DOHH2 (cell line): ENCODE measurements around the gene CHKB.

Source experiments
- H3F3A ChIP-seq: fragments of 200-600 bp; sonication (generic), shearing (Covaris generic); 2 replicates; pipeline ENCODE4 v1.6.0; 2016; ENCODE audit warnings: antibody characterized with exemption, mild to moderate bottlenecking; ENCODE audit not compliant: control insufficient read depth, insufficient read depth
- H3K27ac ChIP-seq: fragments of 200-600 bp; sonication (generic); 2 replicates; pipeline ENCODE4 v1.5.1; 2014; ENCODE audit warnings: low read depth, mild to moderate bottlenecking, low read length, moderate library complexity
- H3K27me3 ChIP-seq: fragments of 200-600 bp; sonication (generic); 2 replicates; pipeline ENCODE4 v1.6.1; 2014; ENCODE audit warnings: mild to moderate bottlenecking, low read length, mixed read lengths; ENCODE audit not compliant: control insufficient read depth
- H3K36me3 ChIP-seq: fragments of 200-600 bp; sonication (generic); 2 replicates; pipeline ENCODE4 v1.6.1; 2014; ENCODE audit warnings: mild to moderate bottlenecking, low read length, moderate library complexity, mixed read lengths; ENCODE audit not compliant: control insufficient read depth
- H3K4me1 ChIP-seq: fragments of 200-600 bp; sonication (generic); 2 replicates; pipeline ENCODE4 v1.6.1; 2014; ENCODE audit warnings: mild to moderate bottlenecking, low read length, mixed read lengths; ENCODE audit not compliant: control insufficient read depth
- H3K4me2 ChIP-seq: fragments of 200-600 bp; sonication (generic); 2 replicates; pipeline ENCODE4 v1.6.0; 2014; ENCODE audit warnings: mild to moderate bottlenecking, low read length, moderate library complexity
- H3K4me3 ChIP-seq: fragments of 200-600 bp; sonication (generic); 2 replicates; pipeline ENCODE4 v1.5.1; 2014; ENCODE audit warnings: mild to moderate bottlenecking, low read length, mixed read lengths
- H3K79me2 ChIP-seq: fragments of 200-600 bp; sonication (generic); 2 replicates; pipeline ENCODE4 v1.6.1; 2014; ENCODE audit warnings: mild to moderate bottlenecking, low read length, mixed read lengths; ENCODE audit not compliant: control insufficient read depth
- H3K9me2 ChIP-seq: fragments of 200-600 bp; sonication (generic); replicated peaks from 2 replicates; pipeline ENCODE4 v1.6.1; 2014; ENCODE audit warnings: mild to moderate bottlenecking, low read length, mixed read lengths; ENCODE audit not compliant: control insufficient read depth
- H3K9me3 ChIP-seq: fragments of 200-600 bp; sonication (generic); 2 replicates; pipeline ENCODE4 v1.6.1; 2014; ENCODE audit warnings: antibody characterized with exemption, low read length, mixed read lengths; ENCODE audit not compliant: control insufficient read depth, insufficient read depth
- H4K20me1 ChIP-seq: fragments of 200-600 bp; sonication (generic); 2 replicates; pipeline ENCODE4 v1.6.0; 2014; ENCODE audit warnings: low read depth, mild to moderate bottlenecking, antibody characterized with exemption, low read length, moderate library complexity; ENCODE audit not compliant: control insufficient read depth, insufficient read depth
- CTCF ChIP-seq: fragments of 200-600 bp; sonication (generic); IDR thresholded peaks from one replicate; pipeline ENCODE4 v1.5.1; 2014; ENCODE audit warnings: antibody characterized with exemption, mild to moderate bottlenecking, low read depth, low read length; ENCODE audit not compliant: poor library complexity, severe bottlenecking
- EZH2phosphoT487 ChIP-seq: fragments of 200-600 bp; sonication (generic); IDR thresholded peaks from 2 replicates; pipeline ENCODE4 v1.6.1; 2017; ENCODE audit warnings: borderline replicate concordance, mild to moderate bottlenecking, antibody characterized with exemption, low read length, moderate library complexity, mixed read lengths

The CHKB gene

GRCh38 chr22:50627642-50628542 is 45.2 kb upstream of the CHKB start, which contains the start of gene ARSA:
Gene ARSA (minus strand): TSS chr22:50628152. CDS start chr22:50627779, 373 bp downstream.
- H3K36me3 ChIP-seq, result no peaks in the 10 kb centered on the region
- H3K4me1 ChIP-seq, result peaks cover 15% of the 10 kb centered on the region
- H3F3A ChIP-seq, result no peaks in the 10 kb centered on the region
- H3K27me3 ChIP-seq, result no peaks in the 10 kb centered on the region
- no peaks in the 10 kb centered on the region for H3K9me3 ChIP-seq
- peak within 1 kb of the TSS; percentile 100 for H3K4me2 ChIP-seq
- H3K27ac ChIP-seq, result peak within 1 kb of the TSS; percentile 38; the same call in 1 of the 2 replicates
- TF ChIP-seq CTCF (peak; percentile 54), EZH2phosphoT487 (no peak)
- H3K9me2 ChIP-seq, result no peaks in the 10 kb centered on the region
- peak within 1 kb of the TSS; percentile 98 for H3K4me3 ChIP-seq
- H3K79me2 ChIP-seq, result peaks cover 15% of the 10 kb centered on the region
- H4K20me1 ChIP-seq, result no peaks in the 10 kb centered on the region

DNA sequence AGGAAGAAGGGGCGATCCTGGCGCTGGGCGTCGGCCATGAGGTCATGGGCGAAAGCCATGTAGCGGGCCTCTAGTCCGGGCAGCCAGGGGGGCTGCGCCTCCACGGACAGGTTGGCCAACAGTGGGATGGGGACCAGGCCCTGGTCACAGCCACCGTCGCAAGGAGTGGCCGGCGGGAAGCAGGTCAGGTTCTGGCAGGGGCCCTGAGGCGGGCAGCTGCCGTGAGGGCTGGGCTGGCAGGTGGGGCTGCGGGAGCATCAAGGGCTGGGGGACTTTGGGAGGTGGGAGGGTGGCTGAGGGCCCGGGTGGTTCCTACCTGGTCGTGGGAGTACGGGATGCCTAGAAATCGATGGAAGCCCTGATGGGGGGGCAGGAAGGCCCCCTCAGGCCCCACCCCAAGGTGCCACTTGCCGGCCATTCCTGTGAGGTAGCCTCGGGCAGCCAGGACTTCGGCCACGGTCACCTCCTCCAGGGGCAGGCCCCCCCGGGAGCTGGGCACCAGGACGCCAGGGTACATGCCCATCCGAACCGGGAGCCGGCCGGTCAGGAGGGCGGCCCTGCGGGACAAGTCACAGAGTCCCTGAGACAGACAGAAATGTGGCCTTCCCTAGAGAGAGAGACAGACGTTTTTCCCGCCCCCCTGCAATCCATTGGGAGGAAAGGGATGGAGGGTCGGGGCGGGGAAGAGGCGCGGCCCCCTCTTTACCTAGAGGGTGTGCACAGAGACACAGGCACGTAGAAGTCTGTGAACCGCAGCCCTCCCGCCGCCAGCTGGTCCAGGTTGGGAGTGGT is 44.4 kb upstream of the CHKB start:
- Histone ChIP-seq H3K4me2 (peak overlapping the region; percentile 86), H3K9me2 (no peaks in the 10 kb centered on the region), H3K9me3 (no peaks in the 10 kb centered on the region), H3K27me3 (no peaks in the 10 kb centered on the region), H3K36me3 (no peaks in the 10 kb centered on the region), H3K4me1 (peaks cover 24% of the 10 kb centered on the region), H3F3A (no peaks in the 10 kb centered on the region), H3K79me2 (peaks cover 15% of the 10 kb centered on the region), H3K27ac (no peak overlapping the region), H3K4me3 (peak overlapping the region; percentile 98), H4K20me1 (no peaks in the 10 kb centered on the region)
- TF ChIP-seq CTCF (no peak), EZH2phosphoT487 (no peak)

DNA sequence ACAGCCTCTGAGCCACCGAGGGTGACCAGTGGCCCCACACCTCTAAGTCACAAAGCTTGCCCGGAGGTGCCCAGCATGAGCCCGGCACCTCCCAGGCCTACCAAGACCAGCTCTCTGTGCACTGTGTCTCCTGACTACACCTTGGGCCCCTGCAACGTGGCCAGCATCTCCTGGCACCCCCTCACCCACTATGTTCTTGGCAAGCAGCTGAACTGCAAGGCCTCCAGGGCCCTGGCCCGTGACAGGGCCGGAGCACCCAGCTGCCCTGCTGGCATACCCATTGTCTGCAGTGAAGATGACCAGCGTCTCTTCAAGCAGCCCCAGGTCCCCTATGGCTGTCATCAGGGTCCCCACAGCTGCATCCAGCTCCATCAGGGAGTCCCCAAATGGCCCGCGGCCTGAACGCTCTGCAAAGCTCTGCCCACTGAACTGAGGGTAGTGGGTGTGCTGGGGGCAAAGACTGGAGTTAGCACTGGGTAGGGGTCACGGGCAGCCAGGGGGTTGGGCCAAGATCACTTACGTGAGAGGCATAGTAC is 43.7 kb upstream of the CHKB start:
- peaks cover 6% of the 10 kb centered on the region for H3F3A ChIP-seq
- no peaks in the 10 kb centered on the region for H3K36me3 ChIP-seq
- peaks cover 30% of the 10 kb centered on the region for H3K4me1 ChIP-seq
- H3K9me3 ChIP-seq, result no peaks in the 10 kb centered on the region
- H3K79me2 ChIP-seq, result peaks cover 15% of the 10 kb centered on the region
- no peaks in the 10 kb centered on the region for H3K27me3 ChIP-seq
- no peak overlapping the region for H3K27ac ChIP-seq
- TF ChIP-seq EZH2phosphoT487, result no peak
- no peak for TF ChIP-seq CTCF
- no peak overlapping the region for H3K4me3 ChIP-seq
- no peaks in the 10 kb centered on the region for H3K9me2 ChIP-seq
- peak overlapping the region; percentile 86; the same call in 1 of the 2 replicates for H3K4me2 ChIP-seq
- no peaks in the 10 kb centered on the region for H4K20me1 ChIP-seq
